Measurements from ENCODE around the gene PCBD1.

GRCh38 chr10:70884741-70885140 is 3.6 kb downstream of the PCBD1 start:
- TF ChIP-seq POLR2A (IDR thresholded peaks at IDR 0.05; ENCODE audit: low read depth, low read length) (no peak), TAF1 (IDR thresholded peaks at IDR 0.05; ENCODE audit: low read depth, low read length) (no peak), POLR2AphosphoS5 (IDR thresholded peaks at IDR 0.05; ENCODE audit: low read depth, low read length) (no peak)
